GM21737 (cell line): ENCODE measurements around the gene EEF2.
"Not testable (repeated sequence)": the region's sequence is repeated elsewhere in the genome, so short reads cannot be mapped to it uniquely, and the experiment has no call there.

ENCODE experiments used
- ATAC-seq: cut with Tn5 transposase; IDR thresholded peaks from one replicate; pipeline ENCODE4 v1.9.1; 2021; ENCODE audit warnings: mild to moderate bottlenecking, moderate library complexity; ENCODE audit not compliant: unreplicated experiment

EEF2 gene

GRCh38 chr19:3970808-3971598 lies 14.3 kb downstream of the EEF2 start, which contains the start of gene DAPK3:
TSS of gene DAPK3 (minus strand) at chr19:3971099. CDS start at chr19:3969735, 1,364 bp downstream.
- peak; percentile 89 for ATAC-seq

GRCh38 chr19:3970313-3970807 lies 14.9 kb downstream of the EEF2 start:
- ATAC-seq = no peak

- ATAC-seq = no peak
These were observed 15.6 kb downstream of the EEF2 start for GRCh38 chr19:3969435-3970312.

- no peak for ATAC-seq
These were observed 16.5 kb downstream of the EEF2 start for GRCh38 chr19:3968556-3969434.

- not testable (repeated sequence) for ATAC-seq
These were observed 17.3 kb downstream of the EEF2 start for GRCh38 chr19:3967983-3968382.

GRCh38 chr19:3966051-3967017 lies 18.9 kb downstream of the EEF2 start:
- no peak for ATAC-seq

- ATAC-seq = no peak
These were observed 20.7 kb downstream of the EEF2 start for GRCh38 chr19:3964256-3965194.

GRCh38 chr19:3963458-3964255 lies 21.6 kb downstream of the EEF2 start:
- no peak for ATAC-seq

- ATAC-seq = no peak
These were observed 24.3 kb downstream of the EEF2 start for GRCh38 chr19:3961007-3961406.

GRCh38 chr19:3959766-3960131 lies 25.5 kb downstream of the EEF2 start:
- ATAC-seq = no peak

- no peak for ATAC-seq
These were observed 26.2 kb downstream of the EEF2 start for GRCh38 chr19:3958836-3959765.

GRCh38 chr19:3955688-3956087 lies 29.6 kb downstream of the EEF2 start:
- ATAC-seq = no peak

GRCh38 chr19:3955276-3955675 lies 30.0 kb downstream of the EEF2 start:
- ATAC-seq = not testable (repeated sequence)

- no peak for ATAC-seq
These were observed 31.2 kb downstream of the EEF2 start for GRCh38 chr19:3954107-3954506.

GRCh38 chr19:3952755-3953276 lies 32.4 kb downstream of the EEF2 start:
- not testable (repeated sequence) for ATAC-seq
